Sigmoid colon (tissue), 4 donors: ENCODE results near the gene MYL1.

Source experiments
- CTCF ChIP-seq, 4 experiments: fragments of 450-650 bp in 3 of 4; fragments of 200-600 bp in 1 of 4; IDR thresholded peaks; one replicate each; pipeline ENCODE4 v1.5.1; 2016 to 2019; ENCODE audit warnings: antibody characterized with exemption in 4 of 4, mild to moderate bottlenecking in 3 of 4, moderate library complexity in 2 of 4
- EP300 ChIP-seq, 4 donors: sonication (generic); formaldehyde crosslinking; IDR thresholded peaks; one replicate each; pipeline ENCODE4 v1.6.1; 2017; ENCODE audit warnings: antibody characterized with exemption in 4 of 4
- POLR2A ChIP-seq, 2 donors: fragments of 450-650 bp; IDR thresholded peaks; one replicate each; pipeline ENCODE4 v1.6.1; 2016; ENCODE audit warnings: antibody characterized with exemption in 2 of 2, mild to moderate bottlenecking in 2 of 2, moderate library complexity in 2 of 2
- POLR2AphosphoS5 ChIP-seq, 4 donors: sonication (generic); formaldehyde crosslinking; IDR thresholded peaks; one replicate each; pipeline ENCODE4 v1.6.1; 2017; ENCODE audit warnings: antibody characterized with exemption in 4 of 4

GRCh38 chr2:210271300-210271699 is 43.7 kb downstream of the MYL1 start:
- TF ChIP-seq POLR2A (IDR thresholded peaks at IDR 0.05) (no peak), CTCF (IDR thresholded peaks at IDR 0.05) (no peak), EP300 (IDR thresholded peaks at IDR 0.05) (no peak), POLR2AphosphoS5 (IDR thresholded peaks at IDR 0.05) (no peak)
